ENCODE measurements around the gene GOSR1.
"Not testable (repeated sequence)": the region's sequence is repeated elsewhere in the genome, so short reads cannot be mapped to it uniquely, and the experiment has no call there.

DNA sequence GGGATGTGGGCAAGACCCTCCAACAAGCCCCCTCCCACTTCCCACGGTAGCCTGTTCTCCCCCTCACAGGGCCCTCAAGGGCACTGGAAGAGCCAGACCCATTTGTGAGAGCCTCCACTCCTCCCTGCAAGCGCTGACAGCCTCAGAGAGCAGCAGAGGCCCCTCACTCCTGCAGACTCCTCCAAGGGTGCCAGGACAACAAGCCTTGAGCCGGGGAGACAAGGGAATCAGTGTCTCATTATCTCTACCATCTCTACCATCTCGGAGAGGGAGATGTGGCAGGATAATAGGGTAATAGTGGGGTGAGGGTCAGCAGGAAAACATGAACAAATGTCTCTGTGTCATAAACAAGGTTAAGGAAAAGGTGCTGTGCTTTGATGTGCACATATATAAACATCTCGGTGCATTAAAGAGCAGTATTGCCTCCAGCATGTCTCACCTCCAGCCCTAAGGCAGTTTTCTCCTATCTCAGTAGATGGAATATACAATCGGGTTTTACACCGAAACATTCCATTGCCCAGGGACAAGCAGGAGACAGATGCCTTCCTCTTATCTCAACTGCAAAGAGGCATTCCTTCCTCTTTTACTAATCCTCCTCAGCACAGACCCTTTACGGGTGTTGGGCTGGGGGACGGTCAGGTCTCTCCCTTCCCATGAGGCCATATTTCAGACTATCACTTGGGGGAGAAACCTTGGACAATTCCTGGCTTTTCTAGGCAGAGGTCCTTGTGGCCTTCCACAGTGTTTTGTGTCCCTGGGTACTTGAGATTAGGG, 86.1 kb downstream of the GOSR1 start:
- TF ChIP-seq, protein P1, sequence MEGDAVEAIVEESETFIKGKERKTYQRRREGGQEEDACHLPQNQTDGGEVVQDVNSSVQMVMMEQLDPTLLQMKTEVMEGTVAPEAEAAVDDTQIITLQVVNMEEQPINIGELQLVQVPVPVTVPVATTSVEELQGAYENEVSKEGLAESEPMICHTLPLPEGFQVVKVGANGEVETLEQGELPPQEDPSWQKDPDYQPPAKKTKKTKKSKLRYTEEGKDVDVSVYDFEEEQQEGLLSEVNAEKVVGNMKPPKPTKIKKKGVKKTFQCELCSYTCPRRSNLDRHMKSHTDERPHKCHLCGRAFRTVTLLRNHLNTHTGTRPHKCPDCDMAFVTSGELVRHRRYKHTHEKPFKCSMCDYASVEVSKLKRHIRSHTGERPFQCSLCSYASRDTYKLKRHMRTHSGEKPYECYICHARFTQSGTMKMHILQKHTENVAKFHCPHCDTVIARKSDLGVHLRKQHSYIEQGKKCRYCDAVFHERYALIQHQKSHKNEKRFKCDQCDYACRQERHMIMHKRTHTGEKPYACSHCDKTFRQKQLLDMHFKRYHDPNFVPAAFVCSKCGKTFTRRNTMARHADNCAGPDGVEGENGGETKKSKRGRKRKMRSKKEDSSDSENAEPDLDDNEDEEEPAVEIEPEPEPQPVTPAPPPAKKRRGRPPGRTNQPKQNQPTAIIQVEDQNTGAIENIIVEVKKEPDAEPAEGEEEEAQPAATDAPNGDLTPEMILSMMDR (IDR thresholded peaks at IDR 0.05; ENCODE audit: insufficient read depth, low read length, poor library complexity, severe bottlenecking) = not testable (repeated sequence)
- TF ChIP-seq EZH2phosphoT487 (conservative IDR thresholded peaks at IDR 0.05; ENCODE audit: low read length) = not testable (repeated sequence)
